GM21619 (cell line): ENCODE measurements around the gene PSAT1.

Source experiments
- ATAC-seq: cut with Tn5 transposase; IDR thresholded peaks from one replicate; pipeline ENCODE4 v1.9.1; 2021; ENCODE audit not compliant: unreplicated experiment

PSAT1 gene

DNA sequence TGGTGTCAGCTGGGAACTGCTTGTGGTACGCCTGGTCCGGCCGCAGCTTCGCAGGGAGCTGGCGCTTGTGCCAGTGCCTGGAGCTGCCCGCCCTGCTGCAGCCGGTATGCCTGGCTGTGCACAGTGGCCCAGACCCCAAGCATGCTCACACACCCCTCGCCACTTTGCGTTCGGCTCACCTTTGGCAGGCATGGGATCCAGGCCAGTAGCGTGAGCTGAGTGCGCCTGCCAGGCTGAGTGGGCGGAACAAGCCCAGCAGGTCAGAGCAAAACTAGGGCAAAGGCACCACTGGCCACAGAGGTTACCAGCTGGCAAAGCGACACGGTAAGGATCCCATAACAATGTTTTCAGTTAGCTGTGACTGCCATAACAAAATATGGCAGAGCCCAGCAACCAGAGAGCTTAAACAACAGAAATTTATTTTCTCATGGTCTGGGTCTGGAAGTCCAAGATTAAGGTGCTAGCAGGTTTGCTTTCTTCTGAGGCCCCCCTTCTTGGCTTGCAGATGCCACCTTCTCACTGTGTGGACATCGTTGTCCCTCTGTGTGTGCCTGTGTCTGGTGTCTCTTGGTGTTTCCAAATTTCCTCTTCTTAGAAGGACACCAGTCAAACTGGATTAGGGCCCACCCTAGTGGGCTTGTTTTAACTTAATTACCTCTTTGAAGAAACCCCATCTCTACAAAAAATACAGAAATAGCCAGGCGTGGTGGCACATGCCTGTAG lies 61.6 kb downstream of the PSAT1 start:
- ATAC-seq, result no peak

DNA sequence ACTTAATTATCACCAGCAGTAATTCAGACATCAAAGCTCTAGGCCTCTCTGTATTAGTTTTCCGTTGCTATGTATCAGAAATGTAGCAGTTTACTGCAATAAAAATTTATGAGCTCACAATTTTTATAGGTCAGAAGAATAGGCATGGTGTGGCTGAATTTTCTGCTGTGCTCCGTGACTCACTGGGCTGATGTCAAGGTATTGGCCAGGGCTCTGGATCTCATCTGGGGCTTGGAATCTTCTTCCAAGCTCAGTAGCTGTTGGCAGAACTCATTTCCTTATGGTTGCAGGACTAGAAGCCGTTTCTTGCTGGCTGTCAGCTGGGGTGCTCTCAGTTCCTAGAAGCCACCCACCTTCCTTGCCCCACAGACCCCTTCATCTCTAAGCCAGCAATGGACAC lies 66.3 kb downstream of the PSAT1 start:
- ATAC-seq, result no peak

DNA sequence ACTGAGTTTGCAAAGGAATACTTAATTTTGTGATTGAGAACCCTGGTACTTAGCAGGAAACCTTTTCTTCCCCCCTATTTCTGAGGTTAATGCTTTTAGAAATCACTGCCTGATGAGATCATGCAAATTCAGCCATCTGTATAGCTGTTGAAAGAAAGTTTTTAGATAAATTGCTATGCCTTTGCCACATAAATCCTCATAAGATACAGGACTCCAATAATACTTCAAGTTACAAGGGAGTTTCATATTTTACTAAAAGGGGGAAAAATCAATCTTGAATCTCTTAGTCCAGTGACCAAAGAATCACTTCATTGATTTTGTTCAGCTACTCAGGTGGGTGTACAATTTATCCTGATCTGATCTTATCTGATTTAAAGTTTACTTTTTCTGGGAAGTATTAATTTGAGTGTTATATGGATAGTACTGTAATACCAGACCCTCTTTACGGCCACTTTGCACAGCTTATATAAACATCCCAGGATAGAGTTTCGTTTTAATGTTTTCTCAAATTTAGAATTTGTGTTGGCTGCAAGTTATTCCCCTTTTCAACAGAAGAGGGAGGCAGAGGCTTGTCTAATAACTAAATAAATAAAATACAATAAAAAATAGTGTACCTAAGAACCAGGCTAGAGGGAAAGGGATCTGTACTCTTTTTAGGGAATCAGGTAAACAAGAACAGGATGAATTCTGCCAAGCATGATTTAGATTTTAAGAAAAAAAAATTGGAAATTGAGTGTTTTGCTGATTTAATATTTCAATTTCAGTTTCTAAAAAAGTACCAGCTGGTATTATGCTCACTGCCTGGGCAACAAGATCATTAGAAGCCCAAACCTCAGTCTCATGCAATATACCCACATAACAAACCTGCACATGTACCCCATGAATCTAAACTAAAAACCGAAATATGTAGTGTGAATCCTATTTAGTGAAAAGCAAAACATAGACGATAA lies 69.1 kb downstream of the PSAT1 start:
- no peak for ATAC-seq

DNA sequence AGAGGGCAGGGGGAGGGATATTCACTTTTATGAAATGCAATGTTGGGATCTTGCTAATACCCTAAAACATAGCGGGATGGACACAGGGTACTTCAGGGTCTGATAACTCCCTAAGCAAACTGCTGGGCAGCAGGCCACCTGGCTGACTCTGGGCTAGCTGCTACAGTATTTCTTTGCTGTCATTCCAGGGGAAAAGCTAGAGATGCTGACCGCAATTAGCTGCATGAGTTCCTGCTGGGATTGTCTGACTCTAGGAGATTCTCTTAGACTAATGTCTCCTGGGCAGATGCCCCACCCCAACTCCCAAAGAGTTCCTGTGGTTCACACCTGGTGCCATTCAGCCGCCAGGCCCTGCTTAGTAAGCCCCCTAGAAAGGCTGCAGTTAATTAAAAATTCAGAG lies 69.9 kb downstream of the PSAT1 start:
- ATAC-seq, result no peak

DNA sequence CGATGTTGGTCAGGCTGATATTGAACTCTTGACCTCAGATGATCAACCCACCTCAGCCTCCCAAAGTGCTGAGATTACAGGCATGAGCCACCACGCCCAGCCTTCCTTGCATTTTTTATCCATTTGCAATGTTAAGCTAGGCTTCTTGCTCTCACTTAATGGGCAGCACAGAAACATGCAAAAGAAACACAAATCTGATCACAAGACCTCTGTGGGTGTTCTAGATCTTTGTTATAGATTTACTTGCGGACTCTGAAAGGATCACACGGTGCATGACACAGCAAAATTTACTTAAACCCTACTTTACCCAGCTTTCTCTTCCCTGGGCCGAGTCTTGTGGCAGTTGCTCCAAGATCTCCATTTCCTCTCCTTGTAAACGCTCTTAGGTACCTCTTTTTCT lies 71.3 kb downstream of the PSAT1 start:
- no peak for ATAC-seq

DNA sequence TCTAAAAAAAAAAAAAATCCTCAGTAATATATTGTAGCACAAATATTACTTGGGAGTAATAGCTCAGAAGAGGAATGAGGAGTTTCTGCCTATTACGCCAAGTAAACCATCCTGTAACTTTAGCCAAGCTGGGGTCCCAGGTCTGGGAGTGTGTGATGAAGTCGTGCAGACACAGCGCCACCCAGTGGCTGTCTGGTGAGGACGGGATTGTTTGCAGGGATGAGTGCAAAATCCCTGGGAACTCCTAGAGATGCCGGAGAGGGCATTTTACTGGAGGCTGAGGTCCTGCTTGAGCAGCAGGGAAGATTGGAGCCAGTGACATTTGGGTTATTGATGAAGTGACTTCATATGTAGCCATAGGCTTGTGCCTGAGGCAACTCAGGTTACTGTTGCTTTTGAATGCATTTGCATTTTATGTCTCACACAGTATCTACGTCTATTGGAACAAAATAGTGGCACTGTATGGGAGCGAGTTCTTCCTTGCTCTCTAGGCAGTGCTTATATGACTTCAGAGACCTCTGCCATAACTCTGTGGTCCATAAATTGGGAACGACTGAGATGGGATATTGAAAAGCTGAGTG lies 72.8 kb downstream of the PSAT1 start:
- ATAC-seq, result peak; percentile 76

DNA sequence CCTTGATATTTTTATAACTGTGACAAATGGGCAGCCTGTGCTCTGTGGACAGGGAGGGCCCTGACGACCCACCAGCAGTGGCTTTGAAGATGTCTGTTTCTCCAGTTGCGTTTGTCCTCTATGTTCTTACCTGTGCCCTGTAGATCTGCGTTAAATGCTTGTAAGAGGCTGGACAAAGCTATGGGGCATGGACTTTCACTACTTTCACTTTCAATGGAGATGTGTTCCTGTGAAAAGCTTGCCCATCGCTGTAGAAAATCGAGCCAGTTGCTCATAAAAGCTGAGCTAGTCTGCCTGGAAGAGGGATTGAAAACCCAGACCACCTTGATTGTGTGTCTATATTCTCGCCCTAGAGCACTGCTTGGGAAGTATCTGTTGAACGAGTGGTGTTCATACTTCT lies 74.1 kb downstream of the PSAT1 start:
- ATAC-seq, result no peak

DNA sequence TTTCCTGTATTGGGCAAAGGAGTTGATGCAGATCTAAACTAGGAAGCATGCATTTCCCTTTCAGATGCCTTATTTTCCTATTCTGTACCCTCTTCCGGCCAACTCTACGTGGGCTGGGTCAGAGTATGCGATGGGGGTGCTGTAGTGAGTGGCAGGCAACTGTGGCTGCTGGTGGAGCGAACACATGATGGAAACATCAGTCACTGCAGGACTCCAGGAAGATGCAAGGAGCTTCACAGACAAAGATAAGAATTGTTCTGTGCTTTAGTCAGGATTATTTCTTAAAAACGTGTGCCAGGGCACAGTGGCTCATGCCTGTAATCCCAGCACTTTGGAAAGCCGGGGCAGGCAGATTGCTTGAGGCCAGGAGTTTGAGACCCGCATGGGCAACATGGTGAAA lies 75.1 kb downstream of the PSAT1 start:
- no peak for ATAC-seq
